GM18517 (cell line): Measurements from ENCODE around the gene JAML.

Experiments
- ATAC-seq: cut with Tn5 transposase; IDR thresholded peaks from one replicate; pipeline ENCODE4 v1.9.1; 2021; ENCODE audit warnings: mild to moderate bottlenecking, moderate library complexity; ENCODE audit not compliant: unreplicated experiment

Gene JAML

GRCh38 chr11:118148856-118149255 is 76.0 kb downstream of the JAML start:
- ATAC-seq: no peak

- no peak for ATAC-seq
Observed at GRCh38 chr11:118148240-118148639, 76.6 kb downstream of the JAML start.

GRCh38 chr11:118147502-118147901 is 77.3 kb downstream of the JAML start:
- ATAC-seq: no peak

- no peak for ATAC-seq
Observed at GRCh38 chr11:118146554-118146953, 78.3 kb downstream of the JAML start.

- peak; percentile 65 for ATAC-seq
Observed at GRCh38 chr11:118145285-118146227, 79.3 kb downstream of the JAML start.

- ATAC-seq: no peak
Observed at GRCh38 chr11:118144301-118145268, 80.2 kb downstream of the JAML start.
